Smooth muscle cell of bladder (primary cell): ENCODE results near the gene BRD1. TPM values are rescaled to one million over a fixed set of nuclear protein-coding genes. Genes with fewer than 3 reads are reported as not detected.

Experiments used
- total RNA-seq: library from RNA; depleted of rRNA; stranded (reverse); fragments of >200 nt; gene quantifications from 2 replicates; pipeline ENCODE4 v1.2.3, GENCODE V29; 2014

BRD1 gene
- 18.3 and 24.0 TPM in 2 replicates for total RNA-seq

GRCh38 chr22:49827853-49828598 is at the start of gene BRD1:
TSS of gene BRD1 (minus strand) at chr22:49827873. CDS start at chr22:49824317, 3,556 bp downstream.

GRCh38 chr22:49852898-49853894 is 25.5 kb upstream of the BRD1 start, which contains the start of gene ZBED4:
TSS of gene ZBED4 (plus strand) at chr22:49853844. CDS start at chr22:49883663, 29,819 bp downstream.

Other genes with a start within 250 kb of the BRD1 start
- 4.3 and 6.4 TPM in 2 replicates for gene ZBED4, start 26.0 kb upstream of the BRD1 start, total RNA-seq
- 16.9 and 18.0 TPM in 2 replicates for gene ALG12, start 90.6 kb upstream of the BRD1 start, total RNA-seq
- 107 and 123 TPM in 2 replicates for gene CRELD2, start 90.8 kb upstream of the BRD1 start, total RNA-seq
- 16.8 and 25.8 TPM in 2 replicates for gene PIM3, start 132.9 kb upstream of the BRD1 start, total RNA-seq
- under 0.01 TPM in 1 of 2 replicates, not detected in the other for gene IL17REL, start 184.9 kb upstream of the BRD1 start, total RNA-seq
- not detected in 2 replicates for gene TTLL8, start 230.4 kb upstream of the BRD1 start, total RNA-seq